ENCODE data around the gene CST3. TPM values are rescaled to one million over a fixed set of nuclear protein-coding genes. Genes with fewer than 3 reads are reported as not detected.
"Not testable (repeated sequence)": the region's sequence is repeated elsewhere in the genome, so short reads cannot be mapped to it uniquely, and the experiment has no call there.

CST3 gene
- total RNA-seq, 1 donor from 2014 or later, result 69.7 TPM

- DNase-seq, result no peak
Measured at GRCh38 chr20:23641936-23642751, 4.4 kb upstream of the CST3 start.

GRCh38 chr20:23640671-23641667 is 3.2 kb upstream of the CST3 start:
- DNase-seq, result no peak

- no peak for DNase-seq
Measured at GRCh38 chr20:23640018-23640601, 2.4 kb upstream of the CST3 start.

GRCh38 chr20:23639490-23639958 is 1.8 kb upstream of the CST3 start:
- no peak for DNase-seq

- no peak for DNase-seq
Measured at GRCh38 chr20:23638309-23638708, 554 bp upstream of the CST3 start.

- no peak for DNase-seq
Measured at GRCh38 chr20:23636908-23637281, 860 bp downstream of the CST3 start.

- DNase-seq, result no peak
Measured at GRCh38 chr20:23636182-23636907, 1.4 kb downstream of the CST3 start.

GRCh38 chr20:23635768-23636090 is 2.0 kb downstream of the CST3 start:
- not testable (repeated sequence) for DNase-seq

GRCh38 chr20:23634985-23635767 is 2.6 kb downstream of the CST3 start:
- no peak for DNase-seq

- no peak for DNase-seq
Measured at GRCh38 chr20:23634044-23634801, 3.5 kb downstream of the CST3 start.

GRCh38 chr20:23632711-23633573 is 4.8 kb downstream of the CST3 start:
- DNase-seq, result no peak

- DNase-seq, result no peak
Measured at GRCh38 chr20:23631981-23632710, 5.6 kb downstream of the CST3 start.

GRCh38 chr20:23631226-23631822 is 6.4 kb downstream of the CST3 start:
- DNase-seq, result no peak

GRCh38 chr20:23630392-23630849 is 7.3 kb downstream of the CST3 start:
- DNase-seq, result no peak

- DNase-seq, result no peak
Measured at GRCh38 chr20:23629542-23630391, 8.0 kb downstream of the CST3 start.

GRCh38 chr20:23629017-23629541 is 8.7 kb downstream of the CST3 start:
- DNase-seq, result no peak

All from skin of body (tissue), 2 donors.